ENCODE measurements around the gene FAAP100.

The FAAP100 gene

GRCh38 chr17:81522491-81523401, 29.4 kb downstream of the FAAP100 start:
- ChIA-PET CTCF (interaction anchor here (0.5 to 1.3 kb wide), 5 partner anchors 26 to 231 kb away, joined by 3 read pairs; no protein-coding TSS in a partner anchor), POLR2A (interaction anchor here (0.8 to 2.0 kb wide), 7 partner anchors 7 to 38 kb away, joined by 3 to 8 read pairs (median 4); partner anchors contain the start of gene ACTG1)
- DNase-seq (ENCODE audit: extremely low spot score), result peak; percentile 55
- TF ChIP-seq SP1 (IDR thresholded peaks at IDR 0.05) (no peak), CTBP1 (IDR thresholded peaks at IDR 0.05; ENCODE audit: borderline replicate concordance) (no peak), FOXM1 (IDR thresholded peaks at IDR 0.05; ENCODE audit: borderline replicate concordance) (no peak), ZNF384 (IDR thresholded peaks at IDR 0.05) (no peak), SUZ12 (IDR thresholded peaks at IDR 0.05) (no peak), FOXA1 (IDR thresholded peaks at IDR 0.05) (no peak), PKNOX1 (IDR thresholded peaks at IDR 0.05) (no peak), L3MBTL2 (conservative IDR thresholded peaks at IDR 0.05) (no peak), ELF4 (IDR thresholded peaks at IDR 0.05) (no peak), LEF1 (IDR thresholded peaks at IDR 0.05; ENCODE audit: borderline replicate concordance) (no peak), BHLHE40 (IDR thresholded peaks at IDR 0.05; ENCODE audit: borderline replicate concordance) (no peak), NFRKB (IDR thresholded peaks at IDR 0.05) (no peak), HDGF (IDR thresholded peaks at IDR 0.05; ENCODE audit: borderline replicate concordance) (no peak), ARNT (IDR thresholded peaks at IDR 0.05) (no peak), TARDBP (IDR thresholded peaks at IDR 0.05) (no peak), FOXK2 (IDR thresholded peaks at IDR 0.05) (no peak)

GRCh38 chr17:81520021-81520901, 31.9 kb downstream of the FAAP100 start:
- no peak for DNase-seq (ENCODE audit: extremely low spot score)
- ChIA-PET POLR2A (no interaction called here), CTCF (interaction anchor here (0.6 kb wide), 1 partner anchor 364 kb away, joined by 3 read pairs; no protein-coding TSS in a partner anchor)

GRCh38 chr17:81519284-81520020, 32.7 kb downstream of the FAAP100 start:
- CTCF ChIA-PET, result no interaction called here
- no peak for TF ChIP-seq CTBP1 (IDR thresholded peaks at IDR 0.05; ENCODE audit: borderline replicate concordance)
- no peak for TF ChIP-seq ARNT (IDR thresholded peaks at IDR 0.05)
- TF ChIP-seq PKNOX1 (IDR thresholded peaks at IDR 0.05), result no peak
- no peak for TF ChIP-seq L3MBTL2 (conservative IDR thresholded peaks at IDR 0.05)
- no peak for TF ChIP-seq NFRKB (IDR thresholded peaks at IDR 0.05)
- no peak for TF ChIP-seq SUZ12 (IDR thresholded peaks at IDR 0.05)
- no peak for TF ChIP-seq ZNF384 (IDR thresholded peaks at IDR 0.05)
- no peak for TF ChIP-seq LEF1 (IDR thresholded peaks at IDR 0.05; ENCODE audit: borderline replicate concordance)
- TF ChIP-seq BHLHE40 (IDR thresholded peaks at IDR 0.05; ENCODE audit: borderline replicate concordance), result no peak
- no peak for TF ChIP-seq FOXA1 (IDR thresholded peaks at IDR 0.05)
- TF ChIP-seq TARDBP (IDR thresholded peaks at IDR 0.05), result no peak
- no peak for TF ChIP-seq FOXM1 (IDR thresholded peaks at IDR 0.05; ENCODE audit: borderline replicate concordance)
- TF ChIP-seq HDGF (IDR thresholded peaks at IDR 0.05; ENCODE audit: borderline replicate concordance), result no peak
- TF ChIP-seq SP1 (IDR thresholded peaks at IDR 0.05), result no peak
- TF ChIP-seq ELF4 (IDR thresholded peaks at IDR 0.05), result no peak
- no peak for TF ChIP-seq FOXK2 (IDR thresholded peaks at IDR 0.05)
- DNase-seq (ENCODE audit: extremely low spot score), result no peak
- POLR2A ChIA-PET, result interaction anchor here (1.8 kb wide), 1 partner anchor 33 kb away, joined by 6 read pairs; the partner anchor contains the start of gene FAAP100

More at GRCh38 chr17:81520021-81520901, 31.9 kb downstream of the FAAP100 start:
- TF ChIP-seq CTBP1 (IDR thresholded peaks at IDR 0.05; ENCODE audit: borderline replicate concordance) (no peak), FOXM1 (IDR thresholded peaks at IDR 0.05; ENCODE audit: borderline replicate concordance) (no peak), NFRKB (IDR thresholded peaks at IDR 0.05) (no peak), L3MBTL2 (conservative IDR thresholded peaks at IDR 0.05) (no peak), PKNOX1 (IDR thresholded peaks at IDR 0.05) (no peak), LEF1 (IDR thresholded peaks at IDR 0.05; ENCODE audit: borderline replicate concordance) (no peak), SP1 (IDR thresholded peaks at IDR 0.05) (no peak), FOXK2 (IDR thresholded peaks at IDR 0.05) (no peak), ZNF384 (IDR thresholded peaks at IDR 0.05) (no peak), ARNT (IDR thresholded peaks at IDR 0.05) (no peak), ELF4 (IDR thresholded peaks at IDR 0.05) (no peak), FOXA1 (IDR thresholded peaks at IDR 0.05) (no peak), SUZ12 (IDR thresholded peaks at IDR 0.05) (no peak), HDGF (IDR thresholded peaks at IDR 0.05; ENCODE audit: borderline replicate concordance) (no peak), BHLHE40 (IDR thresholded peaks at IDR 0.05; ENCODE audit: borderline replicate concordance) (no peak)

DNA sequence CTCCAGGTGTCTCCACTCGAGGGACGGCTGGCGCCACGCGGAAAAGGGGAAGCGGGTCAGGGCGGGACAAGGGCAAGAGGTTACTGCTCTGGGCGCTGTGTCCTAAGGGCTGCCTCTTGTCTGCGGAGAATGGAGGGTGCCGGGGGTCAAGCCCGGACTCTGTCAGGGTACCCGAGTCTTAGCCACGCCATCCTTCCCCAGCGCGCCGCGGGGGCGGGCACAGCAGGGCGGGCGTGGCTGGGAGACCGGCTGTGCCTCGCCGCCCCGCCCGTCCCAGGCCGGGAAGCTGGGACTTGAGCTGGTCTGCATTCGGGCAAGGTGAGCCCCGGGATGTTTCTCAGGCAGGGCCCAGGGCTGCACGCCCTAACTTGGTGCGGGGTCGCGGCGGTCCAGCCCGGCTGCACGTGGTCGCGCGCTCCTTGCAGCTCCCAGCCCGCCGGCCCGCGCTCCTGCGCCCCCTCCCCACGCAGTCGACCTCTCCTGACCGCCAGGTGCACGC, 33.3 kb downstream of the FAAP100 start:
- POLR2A ChIA-PET, result interaction anchor here (1.8 kb wide), 1 partner anchor 33 kb away, joined by 6 read pairs; the partner anchor contains the start of gene FAAP100
- DNase-seq (ENCODE audit: extremely low spot score), result no peak
- CTCF ChIA-PET, result interaction anchor here (1.4 kb wide), 1 partner anchor 34 kb away, joined by 4 read pairs; no protein-coding TSS in a partner anchor
- TF ChIP-seq L3MBTL2 (conservative IDR thresholded peaks at IDR 0.05) (no peak), LEF1 (IDR thresholded peaks at IDR 0.05; ENCODE audit: borderline replicate concordance) (no peak), FOXK2 (IDR thresholded peaks at IDR 0.05) (no peak), ARNT (IDR thresholded peaks at IDR 0.05) (no peak), FOXM1 (IDR thresholded peaks at IDR 0.05; ENCODE audit: borderline replicate concordance) (no peak)

Data from HEK293T (cell line).